ENCODE results near the gene RAB3C. TPM values are rescaled to one million over a fixed set of nuclear protein-coding genes. Genes with fewer than 3 reads are reported as not detected.
A peak's percentile ranks its signal among the peaks of the same experiment; 100 is the strongest.

Gene RAB3C
- total RNA-seq, 1 donor from 2014 or later: 2.5 TPM

DNA sequence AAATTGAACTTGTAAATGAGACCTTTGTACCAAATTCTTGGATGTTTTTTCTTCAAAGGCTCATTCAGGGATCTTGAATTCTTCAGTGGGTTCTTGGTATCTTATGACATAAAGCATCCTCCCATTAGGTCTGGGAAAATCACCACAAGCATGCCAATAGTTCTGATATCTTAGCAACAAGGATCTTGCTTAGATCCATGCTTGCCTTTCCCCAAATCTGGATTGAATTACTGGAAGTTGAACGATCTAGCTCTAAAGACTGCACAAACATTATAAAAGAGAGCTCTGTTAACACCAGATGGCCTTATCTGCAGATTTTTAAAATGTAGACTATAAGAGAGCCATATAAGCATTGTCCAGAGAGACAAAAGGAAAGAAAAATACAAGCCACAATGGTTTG lies 266.3 kb downstream of the RAB3C start:
- Histone ChIP-seq H3K9me3 (no peaks in the 10 kb centered on the region), H3K4me3 (no peak overlapping the region), H3K4me1 (no peaks in the 10 kb centered on the region), H3K36me3 (no peaks in the 10 kb centered on the region), H3K27ac (no peak overlapping the region), H3K27me3 (no peaks in the 10 kb centered on the region)
- TF ChIP-seq, protein P1, sequence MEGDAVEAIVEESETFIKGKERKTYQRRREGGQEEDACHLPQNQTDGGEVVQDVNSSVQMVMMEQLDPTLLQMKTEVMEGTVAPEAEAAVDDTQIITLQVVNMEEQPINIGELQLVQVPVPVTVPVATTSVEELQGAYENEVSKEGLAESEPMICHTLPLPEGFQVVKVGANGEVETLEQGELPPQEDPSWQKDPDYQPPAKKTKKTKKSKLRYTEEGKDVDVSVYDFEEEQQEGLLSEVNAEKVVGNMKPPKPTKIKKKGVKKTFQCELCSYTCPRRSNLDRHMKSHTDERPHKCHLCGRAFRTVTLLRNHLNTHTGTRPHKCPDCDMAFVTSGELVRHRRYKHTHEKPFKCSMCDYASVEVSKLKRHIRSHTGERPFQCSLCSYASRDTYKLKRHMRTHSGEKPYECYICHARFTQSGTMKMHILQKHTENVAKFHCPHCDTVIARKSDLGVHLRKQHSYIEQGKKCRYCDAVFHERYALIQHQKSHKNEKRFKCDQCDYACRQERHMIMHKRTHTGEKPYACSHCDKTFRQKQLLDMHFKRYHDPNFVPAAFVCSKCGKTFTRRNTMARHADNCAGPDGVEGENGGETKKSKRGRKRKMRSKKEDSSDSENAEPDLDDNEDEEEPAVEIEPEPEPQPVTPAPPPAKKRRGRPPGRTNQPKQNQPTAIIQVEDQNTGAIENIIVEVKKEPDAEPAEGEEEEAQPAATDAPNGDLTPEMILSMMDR (IDR thresholded peaks at IDR 0.05): no peak
- TF ChIP-seq POLR2AphosphoS5 (IDR thresholded peaks at IDR 0.05; ENCODE audit: insufficient read depth in 1 of 2, low read depth in 1 of 2): no peak
- TF ChIP-seq POLR2A (IDR thresholded peaks at IDR 0.05): no peak
- intact Hi-C loops (cut with DNase I): no loop called here
- no peak for DNase-seq (ENCODE audit: extremely low spot score in 2 of 2)

DNA sequence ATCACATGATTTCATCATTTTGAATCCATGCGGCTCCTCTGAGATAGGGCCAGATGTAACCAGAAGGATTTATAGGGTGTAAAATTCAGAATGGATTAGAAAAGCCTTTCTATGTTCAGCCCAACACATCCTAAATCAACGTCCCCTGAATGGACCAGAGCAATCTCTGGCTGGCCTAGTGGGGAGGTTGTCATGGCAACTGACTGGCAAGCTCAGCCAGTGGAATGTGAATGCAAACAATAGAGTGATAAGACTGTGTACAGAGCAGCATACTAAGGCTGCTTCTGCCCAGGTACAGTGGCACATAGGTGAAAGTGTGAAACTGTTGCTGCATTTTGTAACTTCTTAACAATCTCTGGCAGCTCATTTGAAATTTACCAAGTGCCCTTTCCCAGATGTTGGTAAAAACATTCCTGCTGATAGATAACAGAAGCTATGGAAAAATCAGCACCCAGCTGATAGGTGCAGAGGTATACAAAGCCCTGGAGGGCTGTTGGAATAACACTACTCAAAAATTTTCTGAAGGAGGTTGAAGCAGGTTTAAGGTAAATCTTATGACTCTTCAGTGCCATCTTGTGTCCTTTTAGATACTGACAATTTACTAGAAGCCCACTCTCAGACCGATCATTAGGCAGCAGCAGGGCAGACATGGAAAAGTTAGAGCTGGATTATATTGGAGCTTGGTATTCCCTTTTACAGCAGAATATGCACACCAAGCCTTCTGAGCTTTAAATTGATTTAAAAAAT lies 267.2 kb downstream of the RAB3C start:
- TF ChIP-seq, protein P1 (IDR thresholded peaks at IDR 0.05): peak in 1 of 3 experiments; percentile 14
- no peak for TF ChIP-seq POLR2A (IDR thresholded peaks at IDR 0.05)
- TF ChIP-seq POLR2AphosphoS5 (IDR thresholded peaks at IDR 0.05; ENCODE audit: insufficient read depth in 1 of 2, low read depth in 1 of 2): no peak
- H3K27ac ChIP-seq: no peak overlapping the region
- no peaks in the 10 kb centered on the region for H3K9me3 ChIP-seq
- DNase-seq (ENCODE audit: extremely low spot score in 2 of 2): no peak
- no peaks in the 10 kb centered on the region for H3K4me1 ChIP-seq
- no peaks in the 10 kb centered on the region for H3K27me3 ChIP-seq
- H3K36me3 ChIP-seq: no peaks in the 10 kb centered on the region
- intact Hi-C loops (cut with DNase I): loop anchor here (10.0 kb wide), 1 partner anchor 355 kb away; the partner anchor contains the start of gene GAPT
- H3K4me3 ChIP-seq: no peak overlapping the region

DNA sequence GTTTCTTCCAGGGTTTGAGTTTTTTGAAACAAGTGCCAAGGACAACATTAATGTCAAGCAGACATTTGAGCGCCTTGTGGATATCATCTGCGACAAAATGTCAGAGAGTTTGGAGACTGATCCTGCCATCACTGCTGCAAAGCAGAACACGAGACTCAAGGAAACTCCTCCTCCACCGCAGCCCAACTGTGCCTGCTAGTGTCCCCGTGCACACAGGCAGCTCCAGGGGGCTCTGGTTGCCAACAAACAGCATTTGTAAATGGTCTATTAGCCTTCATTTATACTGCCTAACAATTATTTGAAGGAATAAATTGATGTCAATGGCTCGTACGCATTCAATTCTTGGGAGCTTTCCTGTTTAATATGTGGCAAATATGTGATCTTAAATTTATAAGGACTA lies 268.3 kb downstream of the RAB3C start:
- H3K36me3 ChIP-seq: no peaks in the 10 kb centered on the region
- intact Hi-C loops (cut with DNase I): loop anchor here (10.0 kb wide), 1 partner anchor 356 kb away; the partner anchor contains the start of gene GAPT
- H3K27me3 ChIP-seq: no peaks in the 10 kb centered on the region
- H3K9me3 ChIP-seq: no peaks in the 10 kb centered on the region
- TF ChIP-seq POLR2AphosphoS5 (IDR thresholded peaks at IDR 0.05; ENCODE audit: insufficient read depth in 1 of 2, low read depth in 1 of 2): no peak
- TF ChIP-seq, protein P1 (IDR thresholded peaks at IDR 0.05): no peak
- no peak for TF ChIP-seq POLR2A (IDR thresholded peaks at IDR 0.05)
- H3K4me3 ChIP-seq: no peak overlapping the region
- no peak overlapping the region for H3K27ac ChIP-seq
- no peaks in the 10 kb centered on the region for H3K4me1 ChIP-seq
- no peak for DNase-seq (ENCODE audit: extremely low spot score in 2 of 2)

DNA sequence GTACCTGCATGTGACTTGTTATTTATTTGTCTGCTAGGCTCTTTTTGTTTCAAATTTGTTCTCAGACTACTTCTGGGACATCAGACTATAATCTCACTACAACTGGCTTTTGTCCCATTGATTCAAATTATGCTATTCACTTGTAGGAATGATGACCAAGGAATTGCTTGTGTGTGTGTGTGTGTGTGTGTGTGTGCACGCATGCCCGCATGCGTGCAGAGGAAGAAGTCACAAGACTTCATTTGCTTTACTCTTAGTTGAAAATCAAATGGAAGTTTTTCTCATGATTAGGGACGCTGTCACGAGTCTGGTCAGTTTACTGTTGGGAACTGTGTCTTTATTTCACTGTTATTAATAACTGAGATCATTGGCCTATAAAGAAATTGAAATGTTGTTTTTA lies 268.7 kb downstream of the RAB3C start:
- H3K4me3 ChIP-seq: no peak overlapping the region
- no peak overlapping the region for H3K27ac ChIP-seq
- H3K36me3 ChIP-seq: no peaks in the 10 kb centered on the region
- intact Hi-C loops (cut with DNase I): loop anchor here (10.0 kb wide), 1 partner anchor 357 kb away; the partner anchor contains the start of gene GAPT
- no peak for DNase-seq (ENCODE audit: extremely low spot score in 2 of 2)
- no peaks in the 10 kb centered on the region for H3K4me1 ChIP-seq
- TF ChIP-seq, protein P1 (IDR thresholded peaks at IDR 0.05): no peak
- no peak for TF ChIP-seq POLR2AphosphoS5 (IDR thresholded peaks at IDR 0.05; ENCODE audit: insufficient read depth in 1 of 2, low read depth in 1 of 2)
- no peak for TF ChIP-seq POLR2A (IDR thresholded peaks at IDR 0.05)
- no peaks in the 10 kb centered on the region for H3K9me3 ChIP-seq
- no peaks in the 10 kb centered on the region for H3K27me3 ChIP-seq

DNA sequence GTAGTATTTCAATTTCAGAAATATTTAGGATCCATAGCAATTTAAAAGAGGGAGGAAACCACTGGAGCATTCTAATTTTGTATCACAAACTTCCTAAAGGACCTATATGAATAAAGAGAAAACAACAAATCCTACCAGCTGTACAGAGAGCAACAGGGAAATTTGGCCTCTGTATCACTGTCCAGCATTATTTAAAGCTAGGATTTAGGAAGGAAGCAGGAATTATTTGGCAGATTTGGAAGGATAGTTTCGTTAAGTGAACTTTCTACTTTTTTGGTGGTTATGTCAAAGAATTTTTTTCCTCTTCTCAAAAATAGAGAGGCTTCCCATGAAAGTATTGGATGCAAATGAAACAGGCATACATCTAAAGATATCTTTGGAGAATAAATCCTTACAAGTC lies 269.7 kb downstream of the RAB3C start:
- no peaks in the 10 kb centered on the region for H3K27me3 ChIP-seq
- TF ChIP-seq, protein P1 (IDR thresholded peaks at IDR 0.05): no peak
- TF ChIP-seq POLR2AphosphoS5 (IDR thresholded peaks at IDR 0.05; ENCODE audit: insufficient read depth in 1 of 2, low read depth in 1 of 2) (no peak), POLR2A (IDR thresholded peaks at IDR 0.05) (no peak)
- intact Hi-C loops (cut with DNase I): loop anchor here (10.0 kb wide), 1 partner anchor 358 kb away; the partner anchor contains the start of gene GAPT
- DNase-seq (ENCODE audit: extremely low spot score in 2 of 2): no peak
- H3K36me3 ChIP-seq: no peaks in the 10 kb centered on the region
- no peak overlapping the region for H3K4me3 ChIP-seq
- H3K9me3 ChIP-seq: no peaks in the 10 kb centered on the region
- no peak overlapping the region for H3K27ac ChIP-seq
- H3K4me1 ChIP-seq: no peaks in the 10 kb centered on the region

All from vagina (tissue), 2 donors.